ENCODE measurements around the gene TOR1AIP2.

- TF ChIP-seq CTCF (IDR thresholded peaks at IDR 0.05; ENCODE audit: low read depth, low read length) (no peak), MAX (IDR thresholded peaks at IDR 0.05; ENCODE audit: low read depth, low read length) (no peak), POLR2A (IDR thresholded peaks at IDR 0.05; ENCODE audit: extremely low read depth, insufficient read length) (no peak), MYC (IDR thresholded peaks at IDR 0.05; ENCODE audit: low read depth, low read length) (no peak)
These were observed 59.3 kb downstream of the TOR1AIP2 start for GRCh38 chr1:179818260-179818659.
